GM23338 (cell line): ENCODE data around the gene CFHR4. TPM values are rescaled to one million over a fixed set of nuclear protein-coding genes. Genes with fewer than 3 reads are reported as not detected.

ENCODE experiments used
- ATAC-seq: fragments of 200-7000 bp; cut with Tn5 transposase; 3 replicates; pipeline ENCODE4 v1.9.1; 2020
- DNase-seq: peaks from one replicate; pipeline ENCODE4 v3.0.0-alpha.2; 2015; ENCODE audit warnings: low spot score
- H2AFZ ChIP-seq: fragments of 200-600 bp; sonication (generic); 2 replicates; pipeline ENCODE4 v1.8.0; 2016; ENCODE audit warnings: antibody characterized with exemption, mild to moderate bottlenecking, moderate library complexity
- H3F3A ChIP-seq: fragments of 200-600 bp; sonication (generic); replicated peaks from 2 replicates; pipeline ENCODE4 v1.8.0; 2017; ENCODE audit warnings: antibody characterized with exemption, mixed run types, low read depth
- H3K27ac ChIP-seq: fragments of 200-600 bp; sonication (generic); 2 replicates; pipeline ENCODE4 v1.6.1; 2016; ENCODE audit warnings: low read depth
- H3K27me3 ChIP-seq: fragments of 200-600 bp; sonication (generic); 2 replicates; pipeline ENCODE4 v1.8.0; 2016; ENCODE audit warnings: mild to moderate bottlenecking, mixed run types, moderate library complexity; ENCODE audit not compliant: insufficient read depth
- H3K36me3 ChIP-seq: fragments of 200-600 bp; sonication (generic); 2 replicates; pipeline ENCODE4 v1.8.0; 2016; ENCODE audit warnings: mild to moderate bottlenecking; ENCODE audit not compliant: insufficient read depth
- H3K4me1 ChIP-seq: fragments of 200-600 bp; sonication (generic); 2 replicates; pipeline ENCODE4 v1.8.0; 2016; ENCODE audit warnings: mild to moderate bottlenecking, moderate library complexity; ENCODE audit not compliant: insufficient read depth
- H3K4me2 ChIP-seq: fragments of 200-600 bp; sonication (generic); 2 replicates; pipeline ENCODE4 v1.7.1; 2017; ENCODE audit warnings: mixed run types
- H3K4me3 ChIP-seq: fragments of 200-600 bp; sonication (generic); 2 replicates; pipeline ENCODE4 v1.6.1; 2016; ENCODE audit warnings: mixed run types
- H3K79me2 ChIP-seq: fragments of 200-600 bp; sonication (generic); replicated peaks from 2 replicates; pipeline ENCODE4 v1.8.0; 2017; ENCODE audit warnings: mild to moderate bottlenecking; ENCODE audit not compliant: insufficient read depth
- H3K9me2 ChIP-seq: fragments of 200-600 bp; sonication (generic); 2 replicates; pipeline ENCODE4 v1.8.0; 2017; ENCODE audit not compliant: insufficient read depth
- H4K20me1 ChIP-seq: fragments of 200-600 bp; sonication (generic); replicated peaks from 2 replicates; pipeline ENCODE4 v1.8.0; 2017; ENCODE audit warnings: mild to moderate bottlenecking; ENCODE audit not compliant: insufficient read depth
- H3K27ac Mint-ChIP-seq: 2 replicates; pipeline ENCODE4 v1.8.0; 2020; ENCODE audit warnings: inconsistent platforms, mild to moderate bottlenecking, moderate library complexity, mixed read lengths
- H3K27me3 Mint-ChIP-seq: 3 replicates; pipeline ENCODE4 v1.8.0; 2022; ENCODE audit warnings: low read depth, mild to moderate bottlenecking, moderate library complexity, mixed read lengths, inconsistent platforms; ENCODE audit not compliant: insufficient read depth, poor library complexity
- H3K36me3 Mint-ChIP-seq: 3 replicates; pipeline ENCODE4 v1.8.0; 2021; ENCODE audit warnings: low read depth, mild to moderate bottlenecking, inconsistent platforms, moderate library complexity, mixed read lengths
- H3K4me1 Mint-ChIP-seq: 3 replicates; pipeline ENCODE4 v1.8.0; 2020; ENCODE audit warnings: mild to moderate bottlenecking, inconsistent platforms, mixed read lengths
- H3K4me3 Mint-ChIP-seq: 3 replicates; pipeline ENCODE4 v1.8.0; 2021; ENCODE audit warnings: moderate library complexity, mild to moderate bottlenecking, inconsistent platforms, mixed read lengths
- H3K9me3 Mint-ChIP-seq: 3 replicates; pipeline ENCODE4 v1.8.0; 2020; ENCODE audit warnings: moderate library complexity, mild to moderate bottlenecking, inconsistent platforms, mixed read lengths
- CREB1 ChIP-seq: fragments of 250-450 bp; sonication (Bioruptor Pico); IDR thresholded peaks from 2 replicates; pipeline ENCODE4 v1.5.0; 2020; ENCODE audit warnings: low read depth, mild to moderate bottlenecking, moderate library complexity
- CTCF ChIP-seq, 2 experiments: fragments of 200-600 bp in 1 of 2; sonication (generic) in 1 of 2; conservative IDR thresholded peaks; 2 replicates each; pipeline versions ENCODE4 v1.5.1 to v1.6.1; 2016 to 2017; ENCODE audit warnings: antibody characterized with exemption in 2 of 2, low read depth in 2 of 2, mild to moderate bottlenecking in 2 of 2, moderate library complexity in 1 of 2
- ETS1 ChIP-seq: IDR thresholded peaks from 2 replicates; pipeline ENCODE4 v1.6.1; 2016; ENCODE audit warnings: antibody characterized with exemption
- EZH2 ChIP-seq: fragments of 200-600 bp; sonication (generic); IDR thresholded peaks from one replicate; pipeline ENCODE4 v1.8.0; 2017; ENCODE audit warnings: antibody characterized with exemption, mild to moderate bottlenecking, low read depth; ENCODE audit not compliant: unreplicated experiment
- EZH2phosphoT487 ChIP-seq: fragments of 200-600 bp; sonication (generic); IDR thresholded peaks from one replicate; pipeline ENCODE4 v1.8.1; 2018; ENCODE audit warnings: antibody characterized with exemption; ENCODE audit not compliant: unreplicated experiment
- JUNB ChIP-seq: IDR thresholded peaks from one replicate; pipeline ENCODE4 v1.6.1; 2016; ENCODE audit warnings: antibody characterized with exemption; ENCODE audit not compliant: unreplicated experiment
- NANOG ChIP-seq: IDR thresholded peaks from 2 replicates; pipeline ENCODE4 v1.6.1; 2016; ENCODE audit warnings: antibody characterized with exemption, borderline replicate concordance
- POLR2AphosphoS5 ChIP-seq: IDR thresholded peaks from 2 replicates; pipeline ENCODE4 v1.6.1; 2016; ENCODE audit warnings: antibody characterized with exemption, low read depth
- REST ChIP-seq: IDR thresholded peaks from one replicate; pipeline ENCODE4 v1.6.1; 2018; ENCODE audit warnings: antibody characterized with exemption; ENCODE audit not compliant: unreplicated experiment
- STAT1 ChIP-seq: IDR thresholded peaks from one replicate; pipeline ENCODE4 v1.6.1; 2016; ENCODE audit warnings: antibody characterized with exemption; ENCODE audit not compliant: unreplicated experiment
- ZNF114 ChIP-seq: fragments of 250-450 bp; sonication (Bioruptor Pico); IDR thresholded peaks from 2 replicates; pipeline ENCODE4 v1.5.0; 2020; ENCODE audit warnings: mild to moderate bottlenecking, moderate library complexity
- ZNF331 ChIP-seq: fragments of 250-450 bp; sonication (Bioruptor Pico); IDR thresholded peaks from 2 replicates; pipeline ENCODE4 v1.5.0; 2020; ENCODE audit warnings: low read depth, mild to moderate bottlenecking, moderate library complexity
- ZNF462 ChIP-seq: fragments of 250-450 bp; sonication (Bioruptor Pico); IDR thresholded peaks from 2 replicates; pipeline ENCODE4 v1.5.0; 2020; ENCODE audit warnings: mild to moderate bottlenecking, moderate library complexity
- polyA plus RNA-seq: library from polyadenylated mRNA; unstranded; fragments of >200 nt; fragmentation: Nextera tagmentation; extraction: Ambion mirVana; gene quantifications from 2 replicates; pipeline ENCODE4 v1.2.1, GENCODE V29; 2016
- total RNA-seq: library from RNA; depleted of rRNA; stranded (reverse); fragments of >200 nt; shearing (Covaris generic); gene quantifications from 2 replicates; pipeline ENCODE4 v1.2.3, GENCODE V29; 2014

CFHR4 gene
- total and polyA plus RNA-seq, 2 experiments from 2014 or later, result not detected

- H3K79me2 ChIP-seq, result no peaks in the 10 kb centered on the region
- no peaks in the 10 kb centered on the region for H3K27me3 Mint-ChIP-seq
- H3K4me2 ChIP-seq, result no peak overlapping the region
- TF ChIP-seq EZH2phosphoT487, result no peak
- no peak for TF ChIP-seq STAT1
- TF ChIP-seq ETS1, result no peak
- TF ChIP-seq CREB1 (CRISPR knock-in tag), result no peak
- no peak for TF ChIP-seq ZNF462 (CRISPR knock-in tag)
- TF ChIP-seq EZH2, result no peak
- no peak for TF ChIP-seq REST
- no peak for TF ChIP-seq ZNF114 (CRISPR knock-in tag)
- no peak for TF ChIP-seq POLR2AphosphoS5
- no peak for TF ChIP-seq NANOG
- no peak for TF ChIP-seq ZNF331 (CRISPR knock-in tag)
- TF ChIP-seq CTCF (conservative IDR thresholded peaks at IDR 0.05; ENCODE audit: low read depth in 2 of 2), result no peak
- TF ChIP-seq JUNB, result no peak
- no peak overlapping the region for H3K4me3 ChIP-seq
- no peaks in the 10 kb centered on the region for H3K4me1 ChIP-seq
- no peak overlapping the region for H2AFZ ChIP-seq
- DNase-seq (no peak), ATAC-seq (no peak)
- H3K9me2 ChIP-seq, result peaks cover 5% of the 10 kb centered on the region; the same call in 1 of the 2 replicates
- no peaks in the 10 kb centered on the region for H4K20me1 ChIP-seq
- no peaks in the 10 kb centered on the region for H3K36me3 ChIP-seq
- H3K4me1 Mint-ChIP-seq, result peaks cover 2% of the 10 kb centered on the region; the same call in 1 of the 3 replicates
- no peak overlapping the region for H3K27ac ChIP-seq
- no peaks in the 10 kb centered on the region for H3F3A ChIP-seq
- no peaks in the 10 kb centered on the region for H3K27me3 ChIP-seq
- H3K9me3 Mint-ChIP-seq, result no peaks in the 10 kb centered on the region
- no peak overlapping the region for H3K27ac Mint-ChIP-seq
- no peak overlapping the region for H3K4me3 Mint-ChIP-seq
- no peaks in the 10 kb centered on the region for H3K36me3 Mint-ChIP-seq
Measured at GRCh38 chr1:196951711-196952394, 64.0 kb downstream of the CFHR4 start.
